Stimulated activated CD8-positive, alpha-beta memory T cell treated with anti-CD3 and anti-CD28 coated beads, Interleukin-15, amount 100 ng/mL, for 24 hours (primary cell): Measurements from ENCODE around the gene DEXI.
A peak's percentile ranks its signal among the peaks of the same experiment; 100 is the strongest.

ENCODE experiments used
- DNase-seq: peaks from one replicate; pipeline ENCODE4 v3.0.0-alpha.2; 2020; ENCODE audit warnings: low read depth

DEXI gene

DNA sequence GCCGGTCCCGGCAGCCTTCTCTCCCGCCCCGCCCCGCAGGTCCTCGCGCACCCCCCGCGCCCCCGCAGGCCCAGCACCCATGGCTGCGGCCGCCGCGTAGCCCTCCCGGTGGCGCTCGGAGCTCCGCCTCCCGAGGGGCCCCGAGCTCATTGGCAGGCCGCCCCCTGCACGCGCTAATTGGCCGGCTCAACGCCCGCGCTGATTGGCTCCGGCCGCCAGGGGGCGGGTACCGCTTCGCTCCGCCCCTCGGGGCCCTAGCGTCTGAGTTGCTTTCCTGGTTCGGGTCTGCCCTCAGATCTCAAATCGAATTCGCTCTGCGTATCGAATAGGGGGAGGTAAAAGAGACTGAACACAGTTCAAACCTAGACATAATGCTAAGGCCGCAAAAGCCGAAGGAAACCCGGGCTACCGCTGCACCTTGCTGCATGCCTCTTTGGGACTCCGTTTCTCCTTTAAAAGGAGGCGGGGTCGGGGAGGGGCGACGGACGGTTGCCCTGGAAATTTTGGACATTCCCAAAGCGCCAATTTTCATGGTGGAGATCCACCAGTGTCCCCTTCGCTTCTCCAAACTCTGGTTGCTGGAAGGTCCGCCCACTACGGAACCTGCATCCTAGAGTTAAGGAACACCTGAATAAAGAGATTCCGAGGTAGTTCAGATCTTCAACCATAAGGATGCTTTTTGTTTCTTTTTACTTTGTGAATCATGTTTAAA lies at the start of gene DEXI:
Gene DEXI (minus strand): TSS at position 117 of the 712 bp plus-strand sequence. CDS start 463 bp downstream, outside the sequence.
- DNase-seq: peak; percentile 89

DNA sequence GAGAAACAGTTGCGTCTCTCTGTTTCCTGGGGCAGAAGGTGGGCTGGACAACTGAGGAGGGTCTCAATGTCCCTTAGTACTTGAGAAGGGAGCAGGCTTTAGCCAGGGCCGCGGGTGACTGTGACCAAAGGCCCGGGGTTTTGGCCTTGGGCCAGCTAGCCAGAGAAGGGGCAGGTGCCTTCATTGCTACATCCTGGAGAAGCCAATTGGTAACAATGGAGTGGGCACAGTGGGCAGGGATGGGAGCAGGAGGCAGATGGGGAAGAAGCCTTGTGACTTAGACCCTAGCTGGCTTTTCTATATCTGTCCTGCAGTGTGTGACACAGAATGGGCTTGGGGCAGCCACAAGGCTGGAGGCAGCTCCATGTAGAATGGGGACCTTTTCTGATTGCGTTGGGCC lies 48.1 kb upstream of the DEXI start:
- DNase-seq: no peak

DNA sequence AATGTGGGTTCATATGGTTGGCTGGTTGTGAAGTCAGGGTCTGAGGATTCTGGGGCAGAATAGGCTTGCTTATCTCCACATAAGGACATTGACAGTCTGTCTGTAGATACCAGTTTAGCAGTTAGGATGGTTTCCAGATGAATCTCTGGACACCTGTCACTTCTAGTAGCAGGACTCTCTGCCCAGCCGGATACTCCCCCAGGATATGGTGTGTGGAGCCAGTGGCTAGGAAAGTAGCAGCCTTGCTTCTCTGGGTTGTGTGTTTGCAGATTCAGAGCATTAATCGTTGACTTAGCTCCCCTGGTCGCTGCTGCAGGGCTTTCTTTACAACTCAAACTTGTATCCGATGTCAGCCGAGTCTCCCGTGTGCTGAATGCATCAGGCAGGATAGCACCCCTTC lies 47.3 kb upstream of the DEXI start:
- DNase-seq: no peak

DNA sequence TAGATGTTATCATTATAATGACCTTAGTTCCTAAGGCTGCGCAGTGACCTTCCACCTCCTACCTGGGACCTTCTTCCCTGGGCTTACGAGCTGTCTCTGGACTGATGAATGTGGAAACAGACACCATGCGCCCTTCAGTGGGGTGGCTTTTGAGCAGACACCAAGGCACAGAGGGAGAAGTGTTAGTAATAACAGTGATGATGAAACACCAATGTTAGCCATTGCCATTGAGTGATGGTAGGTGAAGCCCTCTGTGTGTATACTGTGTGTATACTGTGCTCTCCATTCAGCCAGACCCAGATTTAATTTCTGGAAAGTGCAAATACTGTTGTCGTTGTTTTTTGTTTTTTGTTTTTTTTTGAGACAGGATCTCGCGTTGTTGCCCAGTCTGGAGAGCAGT lies 46.6 kb upstream of the DEXI start:
- no peak for DNase-seq

DNA sequence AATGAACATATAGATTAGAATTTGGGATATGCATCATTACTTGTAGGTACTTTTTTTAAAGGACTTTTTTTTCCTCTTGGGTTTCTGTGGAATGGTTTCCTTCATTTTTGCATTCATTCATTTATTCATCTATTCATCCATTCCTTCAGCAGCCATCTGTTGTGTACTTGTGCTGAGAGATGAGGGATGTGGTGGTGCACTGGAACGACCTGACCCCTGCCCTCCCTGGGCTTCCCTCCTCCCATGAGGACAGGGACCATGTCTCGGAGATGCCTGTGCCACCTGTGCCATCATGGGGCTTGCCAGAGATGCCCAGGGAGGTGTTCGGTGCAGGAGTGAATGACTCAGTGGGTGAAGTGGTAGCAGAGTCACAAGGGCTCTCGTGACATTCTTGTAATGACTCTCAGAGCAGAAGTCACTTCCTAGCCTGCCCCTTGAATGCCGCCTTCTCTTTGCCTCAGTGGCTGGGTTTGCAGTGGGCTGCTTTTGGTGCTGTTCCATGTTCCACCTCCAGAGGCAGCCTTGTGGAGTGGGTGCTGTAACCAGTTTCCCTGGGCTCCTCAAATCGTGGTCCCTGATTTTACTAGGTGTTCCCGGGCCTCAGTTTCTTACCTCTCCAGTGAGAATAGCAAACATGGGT lies 46.0 kb upstream of the DEXI start:
- peak; percentile 17 for DNase-seq

GRCh38 chr16:10987361-10988163 lies 45.3 kb upstream of the DEXI start:
- no peak for DNase-seq

- DNase-seq: no peak
Observed at GRCh38 chr16:10984509-10984908, 42.2 kb upstream of the DEXI start.

DNA sequence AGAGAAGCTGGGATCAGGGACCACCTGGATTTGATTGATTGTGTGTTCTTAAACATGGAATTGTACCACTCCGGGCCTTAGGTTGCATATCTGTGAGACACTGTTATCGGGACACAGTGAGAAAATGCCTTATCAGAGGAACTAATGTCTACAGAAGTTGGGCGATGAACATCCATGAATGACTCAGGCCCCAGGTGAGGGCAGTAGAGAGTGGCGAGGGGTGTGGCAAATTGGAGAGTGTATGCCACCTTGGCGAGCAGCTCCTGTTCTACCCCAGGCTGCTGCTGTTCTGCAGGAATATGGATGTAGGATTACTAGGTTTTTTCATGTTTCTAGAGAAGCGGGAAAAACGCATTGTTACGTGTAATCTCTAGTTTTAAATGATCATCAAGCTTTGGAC lies 40.9 kb upstream of the DEXI start:
- DNase-seq: no peak

DNA sequence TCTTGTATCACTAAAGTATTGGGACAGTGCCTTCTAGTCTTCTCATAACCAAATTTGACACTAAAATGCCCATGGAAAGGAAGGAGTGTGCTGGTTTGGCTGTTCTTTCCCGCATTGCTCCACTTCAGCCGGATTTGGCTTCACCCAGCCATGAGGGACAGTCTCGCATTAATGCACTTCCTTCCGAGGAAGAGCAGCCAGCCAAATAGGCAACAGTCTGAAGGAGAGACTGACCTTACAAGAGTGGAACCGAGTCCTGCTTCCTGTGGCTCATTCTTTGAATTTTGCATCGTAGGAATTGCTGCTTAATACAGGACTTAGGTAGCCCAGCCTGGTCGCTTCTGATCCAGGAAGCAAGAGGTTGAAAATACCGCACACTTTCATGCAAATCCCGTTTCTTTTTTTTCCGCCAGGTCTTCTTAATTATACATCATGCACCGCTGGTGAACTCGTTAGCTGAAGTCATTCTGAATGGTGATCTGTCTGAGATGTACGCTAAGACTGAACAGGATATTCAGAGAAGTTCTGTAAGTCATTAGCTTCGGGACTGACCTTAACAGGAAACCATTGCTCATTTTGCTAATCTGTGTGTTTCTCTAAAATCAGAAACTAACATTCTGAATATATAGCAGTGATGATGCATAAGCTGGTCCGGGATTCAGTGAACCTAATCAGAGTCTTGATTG lies 40.3 kb upstream of the DEXI start:
- DNase-seq: no peak

DNA sequence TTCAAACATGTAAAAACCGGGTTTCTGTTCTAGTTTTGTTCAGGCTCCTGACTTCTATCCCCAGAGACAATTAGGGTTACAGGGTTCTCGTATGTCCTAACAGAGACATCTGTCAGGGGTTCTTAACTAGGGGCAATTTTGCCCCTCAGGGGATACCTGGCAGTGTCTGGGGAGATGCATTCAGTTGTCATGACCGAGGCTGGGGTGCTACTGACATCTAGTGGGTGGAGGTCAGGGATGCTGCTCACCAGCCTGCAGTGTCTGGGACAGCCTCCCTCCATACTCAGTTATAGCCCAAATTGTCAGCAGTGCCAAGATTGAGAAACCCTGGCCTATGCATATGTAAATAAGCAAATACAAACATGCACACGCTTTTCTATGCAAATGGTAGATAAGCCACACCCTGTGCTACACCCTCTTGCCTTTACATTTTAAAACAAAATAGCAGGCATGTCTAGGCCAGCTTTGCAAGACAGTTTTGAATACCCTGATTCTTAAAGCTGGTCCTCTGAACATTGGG lies 39.5 kb upstream of the DEXI start:
- no peak for DNase-seq

- DNase-seq: no peak
Observed at GRCh38 chr16:10980813-10981212, 38.5 kb upstream of the DEXI start.

DNA sequence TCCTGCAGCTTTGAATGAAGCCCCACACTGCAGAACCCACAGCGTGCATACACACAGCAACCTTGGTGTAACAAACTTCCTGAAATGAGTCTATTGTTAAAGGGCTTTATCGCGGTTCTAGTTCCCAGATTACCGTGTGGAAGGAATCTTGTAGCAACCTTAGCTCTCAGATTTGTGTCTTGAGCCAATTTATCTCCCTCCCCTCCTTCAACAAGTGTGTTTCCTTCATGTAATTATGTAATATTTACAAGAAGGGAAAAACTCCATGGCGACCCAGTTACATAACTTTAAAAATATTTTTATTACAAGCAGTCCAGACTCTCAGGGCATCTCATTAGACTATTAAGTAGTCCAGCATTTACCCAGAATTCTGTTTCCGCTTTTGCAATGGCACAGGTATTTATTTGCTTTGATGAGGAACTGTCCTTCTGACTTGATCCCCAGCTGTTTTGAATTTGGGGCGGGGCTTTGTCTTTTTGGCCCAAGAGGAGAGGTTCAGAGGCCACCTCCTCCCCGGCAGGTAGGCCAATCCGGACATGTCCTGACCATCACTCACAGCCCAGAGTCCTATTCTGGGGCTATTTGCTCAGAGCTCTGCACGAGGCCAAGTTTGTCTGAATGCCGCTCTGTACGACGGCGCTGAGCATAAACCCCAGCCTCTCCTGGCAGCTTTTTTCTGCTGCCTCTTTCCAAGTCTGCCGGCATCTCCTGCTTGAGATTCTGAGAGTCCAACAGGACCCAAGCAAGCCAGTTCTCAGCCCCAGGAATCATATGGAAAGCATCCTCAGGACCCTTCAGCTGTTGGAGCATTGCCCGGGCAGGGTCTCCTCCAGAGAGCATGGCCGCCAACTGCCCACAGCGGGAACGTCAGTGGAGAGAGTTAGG lies 37.7 kb upstream of the DEXI start:
- no peak for DNase-seq

DNA sequence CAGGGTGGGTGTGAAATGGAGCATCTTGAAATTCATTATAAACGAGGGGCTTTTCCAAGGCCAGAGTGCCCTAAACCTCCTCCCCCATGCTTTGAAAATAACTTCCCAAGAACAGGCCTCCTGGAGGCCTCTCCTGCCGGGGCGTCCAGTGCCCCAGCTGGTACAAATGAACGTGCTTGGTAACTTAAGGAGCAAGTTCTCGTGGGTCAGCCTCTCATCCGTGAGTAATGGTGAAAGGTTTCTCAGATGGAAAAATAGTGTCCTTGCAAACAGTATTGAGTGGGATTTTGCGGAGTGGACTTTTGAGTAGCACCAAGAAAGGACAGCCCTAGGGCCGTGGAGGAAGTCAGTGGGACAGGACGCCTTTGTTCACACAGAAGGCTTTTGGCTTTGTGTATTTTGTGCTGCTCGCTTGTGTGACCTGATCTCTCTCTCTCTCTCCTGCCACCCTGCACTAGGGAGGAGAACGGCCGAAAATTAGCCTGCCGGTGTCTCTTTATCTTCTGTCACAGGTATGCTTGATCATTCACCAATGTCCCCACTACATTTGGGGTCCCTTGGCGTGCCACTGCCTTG lies 36.7 kb upstream of the DEXI start:
- no peak for DNase-seq

DNA sequence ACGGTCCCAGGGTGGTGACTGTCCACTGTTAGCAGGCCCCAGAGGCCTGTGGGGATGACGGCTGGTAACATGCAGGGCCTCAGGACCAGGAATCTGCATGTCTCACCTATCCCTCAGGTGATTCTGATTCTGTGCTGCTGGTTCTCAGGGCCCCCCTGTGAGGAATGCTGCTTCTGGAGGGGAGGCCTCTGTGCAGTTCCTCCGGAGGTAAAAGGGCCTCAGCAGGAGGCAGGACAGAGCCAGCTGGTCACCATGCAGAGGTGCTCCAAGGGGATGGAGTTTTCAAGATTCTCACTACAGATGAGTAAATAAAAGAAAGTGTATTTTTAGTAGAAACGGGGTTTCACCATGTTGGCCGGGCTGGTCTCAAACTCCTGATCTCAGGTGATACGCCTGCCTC lies 35.9 kb upstream of the DEXI start:
- no peak for DNase-seq

- DNase-seq: no peak
Observed at GRCh38 chr16:10976634-10977033, 34.4 kb upstream of the DEXI start.

GRCh38 chr16:10972819-10973464 lies 30.7 kb upstream of the DEXI start:
- no peak for DNase-seq

GRCh38 chr16:10972108-10972818 lies 30.0 kb upstream of the DEXI start:
- no peak for DNase-seq

DNA sequence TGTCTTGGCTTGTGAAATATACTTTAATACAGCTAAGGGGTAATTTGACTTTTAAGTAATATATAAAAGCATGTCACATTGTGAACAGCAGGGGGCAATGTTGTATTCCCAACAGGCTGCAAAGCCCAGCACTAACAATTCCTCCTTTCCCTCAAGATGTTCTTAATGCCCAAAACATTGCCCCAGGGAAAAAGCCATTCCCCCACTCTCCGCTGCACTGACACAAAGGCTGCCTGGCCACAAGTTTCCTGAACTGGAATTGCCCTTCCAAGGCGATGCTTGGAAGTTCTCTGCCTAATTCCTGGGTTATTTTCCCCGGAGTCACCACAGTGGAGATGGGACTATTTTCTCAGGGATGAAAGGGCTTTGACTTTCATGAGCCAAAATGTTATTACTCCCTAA lies 29.3 kb upstream of the DEXI start:
- DNase-seq: no peak

DNA sequence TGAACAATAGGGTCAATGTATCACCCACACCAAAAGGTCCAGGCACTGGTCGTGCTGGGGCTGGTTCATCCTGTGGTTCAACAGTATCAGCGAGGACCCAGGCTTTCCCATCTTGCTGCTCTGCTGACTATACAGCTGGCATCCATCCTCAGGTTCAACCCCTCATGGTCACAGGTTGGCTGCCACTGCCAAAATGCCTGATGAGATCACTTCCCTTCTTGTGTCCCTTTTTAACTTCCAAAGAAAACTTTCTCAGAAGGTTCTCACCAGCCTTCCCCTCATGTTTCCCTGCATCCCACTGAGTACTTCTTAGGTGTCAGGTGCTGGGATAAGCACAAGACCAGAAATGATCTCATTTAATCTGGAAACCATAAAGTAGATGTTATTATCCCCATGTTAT lies 27.8 kb upstream of the DEXI start:
- no peak for DNase-seq

DNA sequence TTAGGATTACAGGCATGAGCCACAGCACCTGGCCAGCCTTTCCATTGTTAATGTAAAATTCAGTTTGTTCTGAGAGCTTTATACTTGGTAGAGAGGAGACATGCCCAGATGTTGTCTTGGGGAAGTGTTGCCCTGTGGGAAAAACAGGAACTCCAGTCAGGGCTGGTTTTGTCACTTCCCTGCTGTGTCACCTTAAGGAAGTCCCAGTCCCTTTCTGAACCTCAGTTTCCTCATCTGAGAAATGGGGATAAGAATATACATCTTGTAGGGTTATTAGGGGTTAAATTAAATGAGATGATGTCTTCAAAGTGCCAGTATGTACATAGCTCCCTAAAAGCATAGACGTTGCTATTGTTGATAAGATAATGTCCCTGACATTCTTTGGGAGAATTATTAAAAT lies 27.3 kb upstream of the DEXI start:
- no peak for DNase-seq
